Measurements from ENCODE around the gene MAP3K21.

Gene MAP3K21

GRCh38 chr1:233389893-233390292, 62.4 kb downstream of the MAP3K21 start:
- DNase-seq (ENCODE audit: low read depth): no peak

- DNase-seq (ENCODE audit: low read depth): no peak
Observed at GRCh38 chr1:233390842-233391737, 63.6 kb downstream of the MAP3K21 start.

- no peak for DNase-seq (ENCODE audit: low read depth)
Observed at GRCh38 chr1:233393084-233393840, 65.7 kb downstream of the MAP3K21 start.

GRCh38 chr1:233393926-233394680, 66.6 kb downstream of the MAP3K21 start:
- DNase-seq (ENCODE audit: low read depth): no peak

GRCh38 chr1:233394860-233395717, 67.6 kb downstream of the MAP3K21 start:
- DNase-seq (ENCODE audit: low read depth): no peak

- no peak for DNase-seq (ENCODE audit: low read depth)
Observed at GRCh38 chr1:233395863-233396646, 68.5 kb downstream of the MAP3K21 start.

- no peak for DNase-seq (ENCODE audit: low read depth)
Observed at GRCh38 chr1:233406339-233406960, 78.9 kb downstream of the MAP3K21 start.

- DNase-seq (ENCODE audit: low read depth): no peak
Observed at GRCh38 chr1:233406994-233407631, 79.6 kb downstream of the MAP3K21 start.

- no peak for DNase-seq (ENCODE audit: low read depth)
Observed at GRCh38 chr1:233409540-233409939, 82.0 kb downstream of the MAP3K21 start.

- DNase-seq (ENCODE audit: low read depth): no peak
Observed at GRCh38 chr1:233410906-233411305, 83.4 kb downstream of the MAP3K21 start.

GRCh38 chr1:233412812-233413211, 85.3 kb downstream of the MAP3K21 start:
- DNase-seq (ENCODE audit: low read depth): no peak

GRCh38 chr1:233421293-233421692, 93.8 kb downstream of the MAP3K21 start:
- DNase-seq (ENCODE audit: low read depth): no peak

- no peak for DNase-seq (ENCODE audit: low read depth)
Observed at GRCh38 chr1:233424779-233425178, 97.3 kb downstream of the MAP3K21 start.

GRCh38 chr1:233427907-233428306, 100.4 kb downstream of the MAP3K21 start:
- no peak for DNase-seq (ENCODE audit: low read depth)

- no peak for DNase-seq (ENCODE audit: low read depth)
Observed at GRCh38 chr1:233431753-233432403, 104.4 kb downstream of the MAP3K21 start.

- DNase-seq (ENCODE audit: low read depth): no peak
Observed at GRCh38 chr1:233432916-233433315, 105.4 kb downstream of the MAP3K21 start.

- no peak for DNase-seq (ENCODE audit: low read depth)
Observed at GRCh38 chr1:233433436-233434210, 106.1 kb downstream of the MAP3K21 start.
